ENCODE results near the gene ADAM15. TPM values are rescaled to one million over a fixed set of nuclear protein-coding genes. Genes with fewer than 3 reads are reported as not detected.

The ADAM15 gene
- total and polyA plus RNA-seq, 4 donors = 49.5 to 233 (median 160) TPM

- Histone ChIP-seq H3K4me1 (ENCODE audit: control insufficient read depth in 5 of 5, insufficient read depth in 5 of 5, low read length in 5 of 5) (no peaks in the 10 kb centered on the region), H3K9me3 (ENCODE audit: control insufficient read depth in 4 of 4, insufficient read depth in 3 of 4, low read length in 3 of 4) (no peaks in the 10 kb centered on the region), H3K27ac (ENCODE audit: low read depth in 1 of 2, low read length in 1 of 2) (no peak overlapping the region), H3K9ac (ENCODE audit: insufficient read depth in 1 of 2, low read length in 2 of 2) (no peak overlapping the region), H3K27me3 (ENCODE audit: control insufficient read depth in 3 of 3, insufficient read depth in 3 of 3, low read length in 2 of 3) (no peaks in the 10 kb centered on the region), H3K36me3 (ENCODE audit: control insufficient read depth in 4 of 4, insufficient read depth in 4 of 4, low read length in 4 of 4) (peaks cover 0 to 2% (median 0%) of the 10 kb centered on the region in 4 donors), H3K4me3 (no peak overlapping the region)
- no peak for TF ChIP-seq CTCF (IDR thresholded peaks at IDR 0.05; ENCODE audit: control extremely low read depth, extremely low read depth)
- ATAC-seq (ENCODE audit: insufficient read depth, low FRiP score) (no peak), DNase-seq (no peak)
- WGBS, 2 donors = 88 to 92% methylated on average over 9 of the region's 9 CpGs
Observed at GRCh38 chr1:155024315-155024714, 26.8 kb upstream of the ADAM15 start.

GRCh38 chr1:155026154-155026553 lies 25.0 kb upstream of the ADAM15 start:
- no peak overlapping the region for H3K9ac ChIP-seq (ENCODE audit: insufficient read depth in 1 of 2, low read length in 2 of 2)
- ATAC-seq (ENCODE audit: insufficient read depth, low FRiP score) (no peak), DNase-seq (no peak)
- H3K4me1 ChIP-seq (ENCODE audit: control insufficient read depth in 5 of 5, insufficient read depth in 5 of 5, low read length in 5 of 5) = no peaks in the 10 kb centered on the region
- no peaks in the 10 kb centered on the region for H3K36me3 ChIP-seq (ENCODE audit: control insufficient read depth in 4 of 4, insufficient read depth in 4 of 4, low read length in 4 of 4)
- TF ChIP-seq CTCF (IDR thresholded peaks at IDR 0.05; ENCODE audit: control extremely low read depth, extremely low read depth) = no peak
- WGBS, 2 donors = 79 to 91% methylated on average over 9 of the region's 9 CpGs
- no peak overlapping the region for H3K27ac ChIP-seq (ENCODE audit: low read depth in 1 of 2, low read length in 1 of 2)
- no peaks in the 10 kb centered on the region for H3K9me3 ChIP-seq (ENCODE audit: control insufficient read depth in 4 of 4, insufficient read depth in 3 of 4, low read length in 3 of 4)
- no peak overlapping the region for H3K4me3 ChIP-seq
- no peaks in the 10 kb centered on the region for H3K27me3 ChIP-seq (ENCODE audit: control insufficient read depth in 3 of 3, insufficient read depth in 3 of 3, low read length in 2 of 3)

- 90 to 94% methylated on average over 6 of the region's 6 CpGs for WGBS, 2 donors
- no peaks in the 10 kb centered on the region for H3K9me3 ChIP-seq (ENCODE audit: control insufficient read depth in 4 of 4, insufficient read depth in 3 of 4, low read length in 3 of 4)
- H3K27me3 ChIP-seq (ENCODE audit: control insufficient read depth in 3 of 3, insufficient read depth in 3 of 3, low read length in 2 of 3) = no peaks in the 10 kb centered on the region
- no peak overlapping the region for H3K4me3 ChIP-seq
- ATAC-seq (ENCODE audit: insufficient read depth, low FRiP score) (peak; percentile 32), DNase-seq (no peak)
- no peak overlapping the region for H3K9ac ChIP-seq (ENCODE audit: insufficient read depth in 1 of 2, low read length in 2 of 2)
- no peaks in the 10 kb centered on the region for H3K36me3 ChIP-seq (ENCODE audit: control insufficient read depth in 4 of 4, insufficient read depth in 4 of 4, low read length in 4 of 4)
- no peak overlapping the region for H3K27ac ChIP-seq (ENCODE audit: low read depth in 1 of 2, low read length in 1 of 2)
- no peak for TF ChIP-seq CTCF (IDR thresholded peaks at IDR 0.05; ENCODE audit: control extremely low read depth, extremely low read depth)
- H3K4me1 ChIP-seq (ENCODE audit: control insufficient read depth in 5 of 5, insufficient read depth in 5 of 5, low read length in 5 of 5) = no peaks in the 10 kb centered on the region
Observed at GRCh38 chr1:155026588-155026987, 24.5 kb upstream of the ADAM15 start.

GRCh38 chr1:155029513-155030242 lies 21.4 kb upstream of the ADAM15 start:
- TF ChIP-seq CTCF (IDR thresholded peaks at IDR 0.05; ENCODE audit: control extremely low read depth, extremely low read depth) = no peak
- no peaks in the 10 kb centered on the region for H3K27me3 ChIP-seq (ENCODE audit: control insufficient read depth in 3 of 3, insufficient read depth in 3 of 3, low read length in 2 of 3)
- no peak for DNase-seq
- H3K36me3 ChIP-seq (ENCODE audit: control insufficient read depth in 4 of 4, insufficient read depth in 4 of 4, low read length in 4 of 4) = no peaks in the 10 kb centered on the region
- 86 to 89% methylated on average over 15 to 16 of the region's 16 CpGs for WGBS, 2 donors
- no peak overlapping the region for H3K4me3 ChIP-seq
- H3K9ac ChIP-seq (ENCODE audit: insufficient read depth in 1 of 2, low read length in 2 of 2) = no peak overlapping the region
- no peaks in the 10 kb centered on the region for H3K9me3 ChIP-seq (ENCODE audit: control insufficient read depth in 4 of 4, insufficient read depth in 3 of 4, low read length in 3 of 4)
- no peaks in the 10 kb centered on the region for H3K4me1 ChIP-seq (ENCODE audit: control insufficient read depth in 5 of 5, insufficient read depth in 5 of 5, low read length in 5 of 5)
- no peak overlapping the region for H3K27ac ChIP-seq (ENCODE audit: low read depth in 1 of 2, low read length in 1 of 2)
- no peak for ATAC-seq (ENCODE audit: insufficient read depth, low FRiP score)

Measured in lung (tissue), 12 donors.